COLO829 (cell line): ENCODE measurements around the gene SSH3.

Source experiments
- DNase-seq: peaks from one replicate; pipeline ENCODE4 v3.0.0; 2012; ENCODE audit warnings: low spot score

Gene SSH3

GRCh38 chr11:67268081-67268961, 35.0 kb upstream of the SSH3 start:
- no peak for DNase-seq

GRCh38 chr11:67268962-67269268, 34.4 kb upstream of the SSH3 start:
- DNase-seq, result no peak

GRCh38 chr11:67269401-67270255, 33.7 kb upstream of the SSH3 start:
- no peak for DNase-seq

DNA sequence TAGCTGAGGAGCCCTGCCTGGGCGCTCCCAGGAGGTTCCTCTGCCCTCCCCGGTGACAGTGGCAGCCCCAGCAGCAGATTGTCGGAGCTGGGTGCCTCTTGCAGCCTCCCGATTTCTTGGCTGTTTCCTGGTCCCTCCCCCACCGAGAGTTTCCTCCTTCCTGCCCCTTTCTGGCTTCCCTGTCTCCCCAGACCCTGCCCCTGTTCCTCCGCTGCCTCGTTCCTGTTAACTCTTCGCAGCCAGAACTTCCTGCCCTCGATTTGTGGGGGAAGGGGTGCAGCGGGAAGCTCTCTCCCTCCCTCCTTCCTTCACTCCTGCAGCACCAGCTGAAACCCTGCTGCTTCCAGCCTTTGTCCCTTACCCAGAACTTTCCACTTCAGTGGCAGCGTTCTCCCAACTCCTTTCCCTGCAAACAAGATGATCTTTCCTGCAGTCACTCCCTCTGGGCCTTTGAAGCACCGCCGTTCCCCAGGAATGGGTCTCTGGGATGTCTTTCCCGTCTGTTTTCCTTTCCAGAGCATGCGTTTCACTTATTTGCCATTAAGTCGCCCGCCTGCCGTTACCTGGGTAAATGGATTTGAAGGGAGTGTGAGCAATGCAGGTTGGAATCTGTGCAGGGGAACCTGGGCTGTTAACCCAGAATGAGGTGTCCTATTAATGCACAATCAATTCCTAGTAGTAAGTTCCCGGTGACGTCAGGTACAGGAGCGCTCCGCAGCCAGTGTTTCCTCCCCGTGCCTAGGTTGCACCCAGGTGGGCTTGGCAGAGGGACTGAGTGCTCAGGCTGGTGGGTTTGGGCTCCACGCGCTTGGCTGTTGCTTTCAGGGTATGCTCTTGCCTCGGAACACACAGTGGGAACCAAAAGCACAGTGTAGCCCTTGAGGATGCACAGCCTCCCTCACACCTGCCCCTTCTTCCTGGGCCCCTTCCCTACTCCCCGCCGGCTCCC, 32.8 kb upstream of the SSH3 start:
- no peak for DNase-seq

- DNase-seq, result no peak
These were observed 32.2 kb upstream of the SSH3 start for GRCh38 chr11:67271205-67271540.

DNA sequence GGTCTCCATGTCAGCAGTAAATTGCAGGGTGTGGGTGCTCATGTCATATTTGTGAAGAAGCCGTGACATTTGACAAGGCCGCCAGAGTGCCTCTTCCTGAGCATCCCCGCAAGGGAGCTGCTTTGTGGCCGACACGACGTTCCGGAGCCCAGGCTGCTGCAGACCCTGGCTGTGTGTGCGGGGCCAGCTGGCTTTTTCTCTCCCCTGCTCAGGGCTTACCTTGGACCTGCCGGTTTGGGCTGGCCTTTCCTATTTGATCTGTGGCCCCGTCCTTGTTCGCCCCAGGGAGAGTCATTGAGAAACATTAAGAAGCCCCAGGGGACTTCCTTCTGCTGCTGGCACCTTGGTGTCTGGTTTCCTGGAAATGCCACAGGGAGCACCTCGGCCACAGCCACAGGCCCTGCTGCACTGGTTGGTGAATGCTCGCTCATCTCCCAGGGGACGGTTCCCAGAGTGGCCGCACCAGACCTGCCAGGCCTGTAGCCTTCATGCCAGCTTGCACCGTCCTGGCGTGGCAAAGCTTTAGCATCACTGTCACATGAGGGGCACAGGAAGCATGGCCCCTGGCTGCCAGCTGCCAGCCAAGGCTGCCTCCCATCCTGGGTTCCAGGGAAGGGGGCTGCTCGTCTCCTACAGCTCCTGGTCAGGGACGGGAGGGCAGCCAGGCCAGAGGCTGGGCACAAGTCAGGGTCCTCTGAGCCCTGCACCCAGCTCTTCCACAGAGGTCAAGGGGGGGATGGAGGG, 31.6 kb upstream of the SSH3 start:
- DNase-seq, result no peak

DNA sequence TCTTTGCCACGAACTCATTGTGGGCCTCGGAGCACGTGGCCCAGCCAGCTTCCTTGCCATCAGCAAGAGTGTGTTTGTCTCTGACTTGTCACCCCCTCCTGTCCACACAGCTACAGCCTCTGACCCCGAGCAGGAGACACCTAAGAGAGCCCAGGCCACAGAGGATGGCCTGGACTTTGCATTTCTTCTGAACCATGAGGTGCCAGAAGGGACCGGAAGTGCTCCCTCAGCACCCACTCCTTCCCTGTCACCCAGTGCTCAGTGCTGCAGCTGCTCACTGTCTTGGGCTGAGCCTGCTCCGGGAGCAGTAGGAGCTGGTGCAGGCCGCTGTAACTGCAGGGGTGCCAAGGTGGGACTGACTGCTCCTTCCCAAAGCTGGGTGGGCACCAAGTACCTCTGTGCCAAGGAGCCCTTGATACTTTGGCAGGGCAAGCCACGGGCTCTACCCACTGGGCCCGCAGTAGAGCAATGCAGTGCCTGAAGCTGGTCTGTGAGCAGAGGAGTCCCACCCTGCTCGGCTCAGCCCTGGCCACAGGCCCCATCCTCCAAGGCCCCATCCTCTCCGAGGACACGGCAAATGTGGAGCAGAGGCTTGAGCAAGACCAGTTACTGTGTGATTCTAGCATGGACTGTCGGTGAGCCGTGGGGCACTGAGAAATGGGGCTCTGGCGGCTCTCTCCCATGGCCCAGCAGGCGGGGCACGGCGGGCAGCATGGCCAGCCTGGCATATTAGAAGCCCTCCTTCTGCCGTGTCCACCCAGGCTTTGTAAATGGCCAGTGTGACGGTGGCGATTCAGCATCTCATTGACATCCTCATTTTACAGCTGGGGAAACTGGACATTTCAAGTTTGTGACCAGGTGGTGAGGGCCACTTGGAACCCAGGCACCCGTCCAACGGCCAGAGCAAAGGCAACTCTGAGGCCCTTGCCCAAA, 30.7 kb upstream of the SSH3 start:
- no peak for DNase-seq

DNA sequence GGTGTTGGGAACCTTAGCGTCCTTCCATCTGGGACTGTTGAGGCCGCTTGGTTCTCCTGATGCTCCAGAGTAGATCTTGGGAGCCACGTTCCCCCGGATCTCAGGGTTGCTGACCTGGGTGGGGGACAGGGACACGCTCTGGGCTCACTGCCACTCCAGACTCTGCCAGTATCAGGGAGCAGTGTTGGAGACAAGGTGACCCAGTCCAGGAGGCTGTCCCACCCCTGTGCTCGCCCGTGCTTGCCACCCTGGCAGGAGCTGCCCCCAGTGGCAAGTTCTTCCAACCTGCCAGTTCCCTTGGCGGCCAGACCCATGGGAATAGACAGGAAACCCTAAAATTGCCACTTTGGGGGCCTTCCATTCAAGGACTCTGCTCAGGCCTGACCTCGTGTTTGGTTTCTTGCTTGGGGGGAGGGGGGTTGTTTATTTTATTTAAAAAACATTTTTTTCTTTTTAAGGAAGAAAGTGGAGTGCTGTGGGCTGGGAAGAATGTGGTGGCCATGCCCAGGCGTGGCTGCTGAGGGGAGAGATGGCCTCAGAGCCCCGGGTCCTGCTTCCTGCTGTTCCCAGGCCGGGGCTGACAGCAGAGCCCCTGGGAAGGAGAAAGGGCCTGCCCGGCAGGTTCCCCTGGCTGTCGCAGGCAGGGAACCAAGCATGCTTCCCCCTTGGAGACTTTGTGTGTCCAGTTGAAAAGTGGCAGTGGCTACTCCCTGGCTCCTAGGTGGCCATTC, 29.9 kb upstream of the SSH3 start:
- DNase-seq, result no peak

DNA sequence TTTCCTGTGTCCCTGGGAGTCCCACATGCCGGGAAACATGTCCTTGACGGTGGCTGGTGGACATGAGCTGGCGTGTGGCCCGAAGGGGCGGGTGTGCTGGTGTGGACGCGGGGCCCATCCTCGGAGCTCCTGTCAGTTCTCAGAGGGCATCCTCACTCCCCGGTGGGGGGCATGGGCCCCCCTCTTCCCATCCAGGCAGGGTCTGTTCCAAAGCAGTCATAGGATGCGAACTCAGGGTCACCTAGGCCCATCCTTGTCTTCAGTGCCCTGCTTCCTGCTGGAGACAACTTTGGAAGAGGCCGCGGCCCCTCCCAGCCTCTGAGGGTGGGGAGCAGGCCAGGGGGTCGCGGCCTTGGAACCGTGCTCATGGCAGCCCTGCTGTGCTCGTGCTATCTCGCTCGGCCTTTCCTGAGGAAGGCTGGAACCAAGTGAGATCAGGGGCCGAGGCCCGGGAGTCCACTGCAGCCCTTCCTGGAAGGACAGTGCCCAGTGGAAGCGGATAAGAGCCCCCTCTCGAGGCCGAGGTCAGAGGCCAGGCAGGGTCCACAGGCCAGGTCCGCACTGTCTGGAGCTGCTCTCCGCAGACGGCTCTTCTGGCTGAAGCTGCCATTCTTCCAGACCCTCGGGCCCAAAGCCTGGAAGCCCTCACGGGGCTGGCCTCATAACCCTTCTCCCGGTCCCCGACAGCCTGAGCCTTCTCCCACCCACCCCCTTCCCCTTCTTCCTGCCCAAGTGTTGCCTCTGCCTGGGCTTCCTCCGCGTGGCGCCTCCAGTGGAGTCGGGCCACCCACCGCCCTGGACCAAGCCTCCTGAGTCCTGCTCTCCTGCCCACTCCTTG, 28.3 kb upstream of the SSH3 start:
- DNase-seq, result no peak

DNA sequence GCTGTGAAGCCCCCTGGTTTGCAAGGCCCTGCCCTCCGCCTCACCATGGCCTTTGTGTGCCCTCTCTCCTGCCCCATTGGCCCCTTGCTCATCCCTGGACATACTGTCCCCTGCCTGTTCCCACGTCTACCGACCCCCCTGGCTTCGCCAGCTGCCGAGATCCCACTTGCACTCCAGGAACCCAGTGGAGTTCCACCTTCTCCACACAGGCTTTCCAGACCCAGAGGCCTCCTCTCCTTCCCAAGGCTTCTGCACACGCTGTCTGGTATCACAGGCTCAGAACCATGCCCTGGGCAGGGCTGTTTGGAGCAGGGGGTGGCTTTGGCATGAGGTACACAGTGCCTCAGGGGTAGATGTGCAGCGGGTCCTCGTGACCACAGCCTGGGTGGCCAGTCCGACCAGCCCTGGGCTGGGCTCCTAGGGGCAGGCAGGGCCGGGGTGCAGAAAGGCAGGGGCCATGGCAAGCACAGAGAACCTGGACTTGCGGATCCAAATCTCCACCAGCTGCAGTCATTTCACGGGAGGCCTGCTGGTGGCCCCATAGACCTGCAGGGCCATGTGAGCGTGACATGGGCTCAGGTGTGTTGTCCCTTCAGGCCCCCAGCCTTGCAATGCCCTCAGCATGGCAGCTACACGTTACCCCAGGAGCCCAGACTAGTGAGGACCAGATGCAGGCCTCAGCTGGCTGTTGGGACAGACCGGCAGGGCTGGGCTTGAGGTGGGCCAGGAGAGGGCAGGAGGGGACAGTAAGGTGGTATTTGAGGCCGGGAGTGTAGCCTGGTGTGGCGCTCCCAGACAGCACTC, 27.5 kb upstream of the SSH3 start:
- no peak for DNase-seq

- DNase-seq, result no peak
These were observed 26.5 kb upstream of the SSH3 start for GRCh38 chr11:67276781-67277230.

GRCh38 chr11:67277231-67277961, 25.9 kb upstream of the SSH3 start:
- peak; percentile 50 for DNase-seq

GRCh38 chr11:67278135-67278938, 25.0 kb upstream of the SSH3 start:
- no peak for DNase-seq

DNA sequence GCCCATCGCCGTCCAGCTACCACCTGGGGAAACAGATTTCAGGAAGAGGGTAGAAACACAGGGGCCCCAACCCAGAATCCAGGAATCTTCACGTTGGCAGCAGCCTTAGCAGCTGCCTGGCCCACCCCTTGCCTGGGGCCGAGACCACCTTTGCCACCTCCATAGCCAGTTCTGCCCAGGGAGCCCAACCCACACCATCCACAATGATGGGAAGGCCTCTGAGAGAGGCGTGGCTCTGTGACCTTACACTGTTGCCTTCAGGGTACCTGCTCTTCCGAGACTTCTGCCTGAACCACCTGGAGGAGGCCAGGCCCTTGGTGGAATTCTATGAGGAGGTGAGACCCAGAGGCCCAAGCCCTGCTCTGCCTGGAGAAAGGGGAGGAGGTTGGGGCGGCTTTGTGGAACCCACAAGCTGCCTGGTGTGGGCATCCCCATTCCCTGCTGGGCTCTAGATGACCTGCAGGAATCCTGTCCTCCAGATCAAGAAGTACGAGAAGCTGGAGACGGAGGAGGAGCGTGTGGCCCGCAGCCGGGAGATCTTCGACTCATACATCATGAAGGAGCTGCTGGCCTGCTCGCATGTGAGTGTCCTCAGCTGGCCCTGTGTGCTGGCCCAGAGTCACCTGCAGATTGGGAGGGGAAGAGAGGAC, 24.3 kb upstream of the SSH3 start:
- no peak for DNase-seq

DNA sequence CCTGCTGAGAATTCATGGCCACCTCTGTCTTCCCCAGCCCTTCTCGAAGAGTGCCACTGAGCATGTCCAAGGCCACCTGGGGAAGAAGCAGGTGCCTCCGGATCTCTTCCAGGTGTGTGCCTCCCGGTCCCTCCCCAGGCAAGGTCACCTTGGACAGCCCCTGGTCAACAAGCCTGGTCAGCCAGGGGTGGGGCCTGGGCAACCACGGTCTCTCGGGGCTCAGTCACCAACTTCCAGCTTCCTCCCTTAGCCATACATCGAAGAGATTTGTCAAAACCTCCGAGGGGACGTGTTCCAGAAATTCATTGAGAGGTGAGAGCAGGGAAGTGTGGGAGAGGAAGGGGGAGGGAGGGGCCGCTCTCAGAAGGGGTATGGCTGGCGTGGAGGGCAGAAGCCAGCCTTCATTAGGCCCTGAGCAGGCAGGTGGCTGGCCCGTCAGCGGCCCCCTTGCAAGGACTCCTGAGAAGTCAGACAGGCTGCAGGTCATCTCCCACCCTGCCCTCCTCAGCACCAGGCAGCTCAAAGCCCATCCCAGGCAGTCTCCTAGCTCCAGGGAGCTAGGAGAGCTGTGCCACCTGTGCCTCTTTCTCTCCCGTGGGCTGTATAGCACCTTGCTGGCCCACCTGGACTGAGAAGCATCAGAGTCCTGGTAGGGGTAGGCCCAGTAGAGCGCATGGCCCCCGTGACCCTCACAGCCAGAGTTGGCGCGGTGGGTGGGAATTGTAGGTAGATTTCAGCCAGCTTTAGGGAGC, 23.6 kb upstream of the SSH3 start:
- no peak for DNase-seq
